Hair follicular keratinocyte (primary cell): Measurements from ENCODE around the gene DHFR2. TPM values are rescaled to one million over a fixed set of nuclear protein-coding genes. Genes with fewer than 3 reads are reported as not detected.

Experiments
- total RNA-seq: library from RNA; depleted of rRNA; stranded (reverse); fragments of >200 nt; gene quantifications from 2 replicates; pipeline ENCODE4 v1.2.3, GENCODE V29; 2015

Gene DHFR2
- 2.2 and 3.0 TPM in 2 replicates for total RNA-seq

DNA sequence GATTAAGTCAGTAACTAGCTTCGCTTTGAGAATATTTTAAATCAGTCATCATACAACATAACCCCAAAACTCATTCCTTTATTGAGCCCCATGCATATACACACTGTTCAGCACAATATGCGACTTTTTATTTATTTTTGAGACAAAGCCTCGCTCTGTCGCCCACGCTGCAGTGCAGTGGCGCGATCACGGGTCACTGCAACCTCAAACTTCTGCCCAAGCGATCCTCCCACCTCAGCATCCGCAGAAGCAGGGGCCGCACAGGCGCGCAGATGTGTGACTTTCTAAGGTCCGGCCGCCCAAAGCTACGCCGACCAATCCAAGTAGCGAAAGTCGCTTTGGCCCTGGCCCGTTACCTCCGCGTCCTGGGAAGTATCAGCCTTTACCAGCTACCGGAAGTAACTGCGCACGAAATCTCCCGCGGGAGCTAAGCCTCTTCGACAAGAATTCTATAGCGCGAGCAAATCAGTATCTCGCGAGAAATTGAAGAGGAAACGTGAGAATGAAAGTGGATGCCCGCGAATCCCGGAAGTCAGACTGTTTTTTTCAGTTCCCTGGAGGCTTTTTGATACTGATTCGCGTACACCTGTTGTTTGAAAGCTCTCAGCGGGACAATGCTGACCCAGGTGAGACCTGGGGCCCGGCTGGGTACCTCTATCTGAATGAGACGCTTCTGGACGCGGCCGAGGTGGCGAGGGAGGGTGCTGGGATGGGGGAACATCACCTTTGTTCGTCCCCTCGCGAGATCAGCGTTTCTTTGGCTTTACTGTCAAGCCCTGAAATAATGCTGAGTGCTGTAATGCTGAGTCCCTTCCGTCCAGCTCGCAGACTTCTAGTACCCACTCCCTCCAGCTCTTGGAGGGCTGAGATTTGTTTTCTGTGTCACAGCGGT is at the start of gene DHFR2, which contains the start of gene NSUN3:
Gene DHFR2 (minus strand): TSS at position 404 of the 892 bp plus-strand sequence. CDS start 1,405 bp downstream, outside the sequence.
Gene NSUN3 (plus strand): TSS at position 549 of the 892 bp plus-strand sequence. CDS start 66 bp downstream, at position 615.

GRCh38 chr3:94028093-94028837 is 34.5 kb downstream of the DHFR2 start, which contains the start of gene STX19:
TSS of gene STX19 (minus strand) at chr3:94028597. CDS start at chr3:94015269, 13,328 bp downstream.

Other genes starting within 250 kb of the DHFR2 start
- 1.5 and 2.3 TPM in 2 replicates for gene PROS1, start 89.0 kb downstream of the DHFR2 start, total RNA-seq
- gene ARL13B, start 82.8 kb downstream of the DHFR2 start, total RNA-seq, result 6.7 and 8.4 TPM in 2 replicates
- 0.16 TPM in 1 of 2 replicates, not detected in the other for gene STX19, start 34.3 kb downstream of the DHFR2 start, total RNA-seq
- gene NSUN3, start 145 bp upstream of the DHFR2 start, total RNA-seq, result 4.3 and 4.9 TPM in 2 replicates